Chondrocyte (in vitro differentiated cells): Measurements from ENCODE around the gene CALHM2. TPM values are rescaled to one million over a fixed set of nuclear protein-coding genes. Genes with fewer than 3 reads are reported as not detected.

Experiments used
- DNase-seq: peaks from one replicate; pipeline ENCODE4 v3.0.0; 2021; ENCODE audit warnings: mixed read lengths, low spot score
- H3K27ac Mint-ChIP-seq: one replicate; pipeline ENCODE4 v1.8.0; 2021; ENCODE audit warnings: mild to moderate bottlenecking, moderate library complexity, mixed read lengths; ENCODE audit not compliant: unreplicated experiment
- H3K27me3 Mint-ChIP-seq: 2 replicates; pipeline ENCODE4 v1.8.0; 2021; ENCODE audit warnings: low read depth, mixed read lengths
- H3K36me3 Mint-ChIP-seq: 2 replicates; pipeline ENCODE4 v1.8.0; 2021; ENCODE audit warnings: low read depth, mixed read lengths
- H3K4me1 Mint-ChIP-seq: 2 replicates; pipeline ENCODE4 v1.8.0; 2021; ENCODE audit warnings: low read depth, mild to moderate bottlenecking, mixed read lengths
- H3K4me3 Mint-ChIP-seq: one replicate; pipeline ENCODE4 v1.8.0; 2021; ENCODE audit warnings: mild to moderate bottlenecking, moderate library complexity, mixed read lengths; ENCODE audit not compliant: unreplicated experiment
- H3K9me3 Mint-ChIP-seq: 2 replicates; pipeline ENCODE4 v1.8.0; 2021; ENCODE audit warnings: low read depth, mixed read lengths
- CTCF ChIP-seq: fragments of 200-600 bp; sonication (generic); IDR thresholded peaks from 2 replicates; pipeline ENCODE4 v1.5.0; 2021; ENCODE audit warnings: antibody characterized with exemption, mild to moderate bottlenecking, moderate library complexity
- total RNA-seq: library from RNA; stranded (reverse); gene quantifications from 3 replicates; pipeline ENCODE4 v1.2.1, GENCODE V29; 2021

CALHM2 gene
- total RNA-seq, 1 donor from 2014 or later, result 9.9 TPM

DNA sequence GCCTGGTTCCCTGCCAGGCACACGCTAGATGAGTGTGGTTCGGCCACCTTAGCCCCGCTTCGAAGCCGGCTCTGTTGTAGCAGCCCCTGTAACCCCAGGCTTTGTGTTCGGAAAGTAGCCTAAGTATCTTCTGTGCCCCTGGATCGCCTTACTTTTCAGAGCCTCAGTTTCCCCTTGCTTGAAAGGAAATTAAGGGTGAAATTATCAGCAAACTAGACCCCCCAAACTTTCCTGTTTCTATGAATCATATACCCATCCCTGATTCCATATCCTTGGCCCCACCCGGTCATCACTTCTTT is 55.4 kb downstream of the CALHM2 start:
- Mint-ChIP-seq H3K27ac (peak overlapping the region; percentile 91), H3K4me3 (peak overlapping the region; percentile 91), H3K4me1 (peaks cover 47% of the 10 kb centered on the region), H3K36me3 (peaks cover 13% of the 10 kb centered on the region), H3K9me3 (no peaks in the 10 kb centered on the region), H3K27me3 (no peaks in the 10 kb centered on the region)
- no peak for DNase-seq
- TF ChIP-seq CTCF, result peak; percentile 14

Other genes with a start within 250 kb of the CALHM2 start
- gene RPEL1, start 206.5 kb downstream of the CALHM2 start, total RNA-seq, result not detected in 3 replicates
- 10.4 to 31.1 TPM (median 30.1 TPM) in 3 replicates for gene INA, start 175.2 kb downstream of the CALHM2 start, total RNA-seq
- gene PCGF6, start 101.2 kb downstream of the CALHM2 start, total RNA-seq, result 9.9 to 12.2 TPM (median 11.4 TPM) in 3 replicates
- 3.1 to 3.9 TPM (median 3.3 TPM) in 3 replicates for gene TAF5, start 84.4 kb downstream of the CALHM2 start, total RNA-seq
- 297 to 326 TPM (median 299 TPM) in 3 replicates for gene ATP5MK, start 55.9 kb downstream of the CALHM2 start, total RNA-seq
- gene PDCD11, start 55.7 kb downstream of the CALHM2 start, total RNA-seq, result 24.7 to 33.0 TPM (median 27.9 TPM) in 3 replicates
- not detected in 3 replicates for gene CALHM1, start 6.5 kb upstream of the CALHM2 start, total RNA-seq
- not detected in 3 replicates for gene CALHM3, start 26.9 kb upstream of the CALHM2 start, total RNA-seq
- 0.05 TPM in 1 of 3 replicates, not detected in the others for gene NEURL1, start 41.3 kb upstream of the CALHM2 start, total RNA-seq